GM18508 (cell line): ENCODE results near the gene RPL13.

ENCODE experiments used
- ATAC-seq: cut with Tn5 transposase; IDR thresholded peaks from one replicate; pipeline ENCODE4 v1.9.1; 2021; ENCODE audit warnings: moderate number of reproducible peaks; ENCODE audit not compliant: insufficient read depth, unreplicated experiment

The RPL13 gene

DNA sequence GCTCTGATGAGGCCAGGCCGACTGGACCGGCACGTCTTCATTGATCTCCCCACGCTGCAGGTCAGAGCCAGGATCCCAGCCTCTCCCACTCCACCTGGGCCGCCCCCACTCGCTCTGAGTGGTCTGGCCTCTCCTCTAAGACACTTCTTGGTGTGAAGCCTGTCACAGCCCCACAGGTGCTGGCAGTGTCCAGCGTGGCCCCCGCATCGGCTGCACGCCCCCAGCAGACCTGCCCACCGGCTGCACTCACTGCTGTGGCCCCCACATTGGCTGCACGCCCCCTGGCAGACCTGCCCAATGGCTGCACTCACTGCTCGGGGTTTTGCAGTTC is 15.8 kb upstream of the RPL13 start:
- ATAC-seq: no peak

GRCh38 chr16:89545044-89545830 is 15.2 kb upstream of the RPL13 start:
- ATAC-seq: no peak

DNA sequence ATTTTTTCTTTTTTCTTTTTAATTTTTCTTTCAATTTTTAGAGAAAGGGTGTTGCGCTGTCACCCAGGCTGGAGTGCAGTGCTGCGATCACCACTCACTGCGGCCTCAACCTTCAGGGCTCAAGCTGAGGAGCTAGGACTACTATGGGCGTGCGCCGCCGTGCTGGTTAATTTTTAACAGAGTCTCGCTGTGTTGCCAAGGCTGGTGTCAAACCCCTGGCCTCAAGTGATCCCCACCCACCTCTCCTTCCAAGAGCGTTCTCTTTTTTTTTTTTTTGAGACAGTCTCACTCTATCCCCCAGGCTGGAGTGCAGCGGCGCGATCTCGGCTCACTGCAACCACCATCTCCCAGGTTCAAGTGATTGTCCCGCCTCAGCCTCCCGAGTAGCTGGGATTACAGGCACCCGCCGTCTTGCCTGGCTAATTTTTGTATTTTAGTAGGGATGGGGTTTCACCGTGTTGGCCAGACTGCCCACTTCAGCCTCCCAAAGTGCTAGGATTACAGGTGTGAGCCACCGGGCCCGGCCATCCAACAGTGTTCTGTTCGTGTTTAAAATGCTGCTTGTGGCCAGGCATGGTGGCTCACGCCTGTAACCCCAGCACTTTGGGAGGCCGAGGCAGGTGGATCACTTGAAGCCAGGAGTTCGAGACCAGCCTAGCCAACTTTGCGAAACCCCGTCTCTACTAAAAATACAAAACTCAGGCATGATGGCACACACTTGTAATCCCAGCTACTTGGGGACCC is 14.5 kb upstream of the RPL13 start:
- ATAC-seq: no peak

- ATAC-seq: no peak
Observed at GRCh38 chr16:89546781-89547180, 13.7 kb upstream of the RPL13 start.

DNA sequence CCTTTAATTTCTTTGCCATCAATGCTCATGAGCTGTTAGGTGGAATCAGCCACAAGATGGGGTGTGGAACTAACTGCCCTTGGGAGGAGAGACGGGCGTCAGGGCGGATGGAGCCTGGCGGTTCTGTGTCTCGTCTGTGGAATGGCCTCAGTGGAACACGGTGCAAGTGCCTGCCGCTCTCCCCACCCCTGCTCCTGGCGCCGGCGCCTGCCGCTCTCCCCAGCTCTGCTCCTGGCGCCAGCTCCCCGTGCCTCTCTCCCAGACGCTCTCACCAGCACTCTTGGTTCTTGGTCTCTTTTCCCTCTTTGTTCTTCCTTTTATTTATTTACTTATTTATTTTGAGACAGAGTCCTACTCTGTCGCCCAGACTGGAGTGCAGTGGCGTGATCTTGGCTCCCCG is 13.2 kb upstream of the RPL13 start:
- ATAC-seq: no peak

- ATAC-seq: no peak
Observed at GRCh38 chr16:89547860-89548259, 12.6 kb upstream of the RPL13 start.

- no peak for ATAC-seq
Observed at GRCh38 chr16:89548344-89549006, 12.0 kb upstream of the RPL13 start.

DNA sequence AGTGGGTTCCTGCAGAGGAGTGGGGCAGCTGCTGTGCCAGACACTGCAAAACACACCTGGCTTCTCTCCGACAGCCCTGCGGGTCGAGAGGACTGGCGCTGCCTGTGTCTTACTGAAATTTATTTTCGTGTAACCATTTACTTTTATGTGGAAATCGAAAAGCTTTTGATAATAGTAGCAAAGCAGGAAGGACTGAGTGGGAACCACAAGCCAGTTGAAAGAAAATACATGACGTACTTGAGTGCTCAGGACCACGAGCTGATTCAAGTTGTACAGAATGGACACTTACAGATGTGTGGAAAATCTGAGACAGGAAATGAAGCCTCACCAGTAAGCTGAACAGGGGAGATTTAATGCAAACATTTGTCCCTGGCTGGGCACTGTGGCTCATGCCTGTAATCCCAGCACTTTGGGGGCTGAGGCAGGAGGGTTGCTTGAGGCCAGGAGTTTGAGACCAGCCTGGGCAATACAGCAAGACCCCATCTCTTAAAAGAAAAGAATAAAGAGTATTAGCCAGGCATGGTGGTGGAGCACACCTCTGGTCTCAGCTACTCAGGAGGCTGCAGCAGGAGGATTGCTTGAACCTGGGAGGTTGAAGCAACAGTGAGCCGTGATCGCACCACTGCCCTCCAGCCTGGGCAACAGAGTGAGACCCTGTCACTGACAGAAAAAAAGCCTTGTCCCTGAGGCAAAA is 11.3 kb upstream of the RPL13 start:
- no peak for ATAC-seq

DNA sequence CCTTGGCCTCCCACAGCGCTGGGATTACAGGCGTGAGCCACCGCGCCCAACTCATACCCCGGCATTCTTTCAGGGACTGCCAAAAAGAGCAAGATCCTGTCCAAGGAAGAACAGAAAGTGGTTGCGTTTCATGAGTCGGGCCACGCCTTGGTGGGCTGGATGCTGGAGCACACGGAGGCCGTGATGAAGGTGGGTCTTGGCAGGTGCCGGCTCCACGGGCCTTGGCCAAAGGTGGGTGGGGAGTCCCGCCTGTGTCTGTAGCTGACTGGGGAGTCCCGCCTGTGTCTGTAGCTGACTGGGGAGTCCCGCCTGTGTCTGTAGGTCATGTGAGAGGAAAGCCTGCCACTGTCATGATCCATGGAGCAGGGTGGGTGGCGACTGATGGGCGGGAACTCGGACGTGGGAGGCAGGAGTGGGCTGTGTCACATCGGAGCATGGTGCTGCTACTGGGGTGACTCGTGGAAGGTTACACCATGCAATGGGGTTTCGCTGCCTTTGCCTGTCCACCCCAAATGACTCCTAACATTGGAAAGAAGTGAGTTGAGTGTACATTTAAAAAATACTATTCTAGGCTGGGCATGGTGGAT is 10.0 kb upstream of the RPL13 start:
- no peak for ATAC-seq

- ATAC-seq: no peak
Observed at GRCh38 chr16:89552329-89552728, 8.2 kb upstream of the RPL13 start.

- ATAC-seq: no peak
Observed at GRCh38 chr16:89552913-89553312, 7.6 kb upstream of the RPL13 start.

- no peak for ATAC-seq
Observed at GRCh38 chr16:89553733-89554132, 6.7 kb upstream of the RPL13 start.

DNA sequence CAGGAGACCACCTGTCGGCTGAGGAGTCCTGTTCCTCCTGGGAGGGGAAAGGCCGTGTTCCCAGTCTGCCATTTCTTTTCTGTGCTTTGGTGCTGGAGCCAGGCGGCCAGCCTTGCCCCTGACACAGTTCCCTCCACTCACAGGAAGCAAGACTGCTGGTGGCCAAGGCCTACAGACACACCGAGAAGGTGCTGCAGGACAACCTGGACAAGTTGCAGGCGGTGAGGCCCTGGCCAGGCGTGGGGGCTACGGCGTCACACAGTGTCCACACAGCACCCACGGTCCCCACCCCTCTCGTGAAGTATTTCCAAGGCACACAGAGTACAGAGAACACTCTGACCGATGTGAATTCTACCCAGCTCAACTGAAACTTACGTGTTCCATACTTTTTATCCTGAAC is 6.1 kb upstream of the RPL13 start:
- no peak for ATAC-seq

- no peak for ATAC-seq
Observed at GRCh38 chr16:89555265-89555664, 5.2 kb upstream of the RPL13 start.

GRCh38 chr16:89555780-89556179 is 4.7 kb upstream of the RPL13 start:
- no peak for ATAC-seq

DNA sequence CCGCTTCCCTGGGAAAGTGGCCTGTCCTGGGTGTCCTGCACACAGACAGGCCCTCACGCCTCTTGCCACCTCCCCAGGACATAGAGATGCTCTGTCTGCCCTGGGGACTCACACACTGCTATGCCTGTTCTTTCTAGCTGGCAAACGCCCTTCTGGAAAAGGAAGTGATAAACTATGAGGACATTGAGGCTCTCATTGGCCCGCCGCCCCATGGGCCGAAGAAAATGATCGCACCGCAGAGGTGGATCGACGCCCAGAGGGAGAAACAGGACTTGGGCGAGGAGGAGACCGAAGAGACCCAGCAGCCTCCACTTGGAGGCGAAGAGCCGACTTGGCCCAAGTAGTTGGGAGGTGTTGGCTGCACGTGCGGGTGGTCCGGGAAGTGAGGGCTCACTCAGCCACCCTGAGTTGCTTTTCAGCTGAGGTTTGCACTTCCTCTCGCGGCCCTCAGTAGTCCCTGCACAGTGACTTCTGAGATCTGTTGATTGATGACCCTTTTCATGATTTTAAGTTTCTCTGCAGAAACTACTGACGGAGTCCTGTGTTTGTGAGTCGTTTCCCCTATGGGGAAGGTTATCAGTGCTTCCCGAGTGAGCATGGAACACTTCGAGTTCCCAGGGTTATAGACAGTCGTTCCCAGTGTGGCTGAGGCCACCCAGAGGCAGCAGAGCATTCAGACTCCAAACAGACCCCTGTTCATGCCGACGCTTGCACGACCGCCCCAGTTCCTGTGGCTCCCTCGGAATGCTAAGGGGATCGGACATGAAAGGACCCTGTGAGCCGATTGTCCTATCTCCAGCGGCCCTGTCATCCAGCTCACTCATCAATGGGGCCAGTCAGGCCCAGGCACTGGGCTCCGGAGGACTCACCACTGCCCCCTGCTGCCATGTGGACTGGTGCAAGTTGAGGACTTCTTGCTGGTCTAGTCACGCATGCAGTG is 3.5 kb upstream of the RPL13 start:
- ATAC-seq: no peak

GRCh38 chr16:89557690-89558490 is 2.6 kb upstream of the RPL13 start:
- ATAC-seq: no peak

DNA sequence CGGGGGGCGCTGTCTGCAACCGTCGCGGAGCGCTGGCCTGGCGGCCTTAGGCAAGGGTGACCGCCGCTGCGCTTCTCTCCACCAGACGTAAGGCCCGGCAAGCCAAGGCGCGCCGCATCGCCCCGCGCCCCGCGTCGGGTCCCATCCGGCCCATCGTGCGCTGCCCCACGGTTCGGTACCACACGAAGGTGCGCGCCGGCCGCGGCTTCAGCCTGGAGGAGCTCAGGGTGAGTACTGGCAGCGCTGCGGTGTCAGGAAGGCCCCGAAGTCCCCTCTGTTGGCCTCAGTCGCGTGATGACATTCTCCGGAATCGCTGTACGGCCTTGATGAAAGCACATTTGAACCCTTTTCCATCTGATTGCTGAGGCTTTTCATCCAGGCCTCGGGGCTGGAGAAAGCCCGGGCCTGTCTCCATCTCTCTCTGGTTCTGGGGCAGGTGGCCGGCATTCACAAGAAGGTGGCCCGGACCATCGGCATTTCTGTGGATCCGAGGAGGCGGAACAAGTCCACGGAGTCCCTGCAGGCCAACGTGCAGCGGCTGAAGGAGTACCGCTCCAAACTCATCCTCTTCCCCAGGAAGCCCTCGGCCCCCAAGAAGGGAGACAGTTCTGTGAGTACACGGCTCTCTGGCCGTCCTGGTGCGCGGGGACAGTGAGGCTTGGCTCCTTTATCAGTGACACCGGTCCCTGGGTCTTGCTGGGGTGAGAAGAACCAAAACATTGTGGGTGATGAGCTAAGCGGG is 831 bp downstream of the RPL13 start:
- no peak for ATAC-seq
